ENCODE results near the gene GPR4. TPM values are rescaled to one million over a fixed set of nuclear protein-coding genes. Genes with fewer than 3 reads are reported as not detected.
A peak's percentile ranks its signal among the peaks of the same experiment; 100 is the strongest.

GPR4 gene
- total RNA-seq, 1 experiment from 2014 or later: 0.07 TPM

DNA sequence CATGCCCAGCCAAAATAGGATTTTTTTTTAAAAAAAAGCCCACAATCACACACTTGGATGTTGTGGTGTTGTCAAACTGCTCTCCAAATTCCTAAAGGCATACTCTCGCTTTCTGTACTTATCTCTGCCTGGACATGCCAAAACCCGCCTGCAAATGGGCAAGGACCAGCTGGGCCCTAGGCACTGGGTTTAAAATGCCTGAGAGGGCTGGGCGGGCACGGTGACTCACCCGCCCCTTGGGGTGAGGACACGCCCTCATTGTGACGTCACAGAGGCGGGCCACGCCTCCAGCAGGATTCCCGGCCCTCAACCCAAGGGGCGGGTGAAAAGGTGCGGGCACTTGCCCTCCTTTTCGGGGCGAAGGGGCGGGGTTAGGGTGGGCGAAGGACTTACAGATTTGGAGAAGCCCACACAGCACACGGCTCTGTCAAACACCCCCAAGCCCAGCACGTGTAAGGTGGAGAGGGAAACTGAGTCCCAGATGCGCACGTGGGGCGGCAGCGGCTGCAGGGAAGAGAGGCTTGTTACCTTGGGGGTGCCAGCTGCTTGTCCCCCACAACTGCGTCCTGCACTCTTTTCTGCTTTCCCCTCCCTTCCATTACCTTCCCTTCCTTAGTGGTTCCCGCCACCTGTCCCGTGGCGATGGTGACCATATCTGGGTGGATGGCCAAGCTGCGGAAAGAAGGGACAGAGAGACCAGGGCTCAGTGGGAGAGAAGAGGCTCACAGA, 30.6 kb upstream of the GPR4 start:
- no peaks in the 10 kb centered on the region for H3K79me1 ChIP-seq (ENCODE audit: insufficient read depth, low read depth, low read length, poor library complexity, severe bottlenecking)
- H4K20me1 ChIP-seq (ENCODE audit: control insufficient read depth, insufficient read depth, insufficient read length): no peaks in the 10 kb centered on the region
- H3K27me3 Mint-ChIP-seq (ENCODE audit: low read depth): no peaks in the 10 kb centered on the region
- H2BK5ac ChIP-seq (ENCODE audit: insufficient read length, low read length): no peak overlapping the region
- peak overlapping the region in 2 of 3 experiments; percentile 95 to 98; a peak in 4 of 7 replicates for H3K27ac Mint-ChIP-seq
- H3K4ac ChIP-seq (ENCODE audit: low read depth, low read length): no peak overlapping the region
- no peak for TF ChIP-seq CTCF (conservative IDR thresholded peaks at IDR 0.05)
- no peak overlapping the region for H3K23ac ChIP-seq (ENCODE audit: insufficient read length, low read depth, low read length)
- H3K9ac ChIP-seq (ENCODE audit: extremely low read depth, insufficient read length, low read length): no peak overlapping the region
- H3K4me3 Mint-ChIP-seq: peak overlapping the region; percentile 7 to 62; a peak in 4 of 5 replicates
- peaks cover 15 to 25% of the 10 kb centered on the region in 2 experiments for H3K4me1 Mint-ChIP-seq
- H2BK20ac ChIP-seq (ENCODE audit: low read depth, low read length, poor library complexity, severe bottlenecking): no peak overlapping the region
- H4K8ac ChIP-seq (replicated peaks; ENCODE audit: insufficient read length, low read depth, low read length): no peak overlapping the region
- no peak overlapping the region for H3T11ph ChIP-seq (ENCODE audit: low read length)
- no peak overlapping the region for H3K18ac ChIP-seq (ENCODE audit: insufficient read length, low read depth, low read length)
- H3K4me2 ChIP-seq (ENCODE audit: insufficient read depth, insufficient read length, low read length): peak overlapping the region; percentile 47
- no peak overlapping the region for H2BK12ac ChIP-seq (ENCODE audit: insufficient read length, low read depth, low read length)
- no peaks in the 10 kb centered on the region for H3K27me3 ChIP-seq (ENCODE audit: insufficient read depth, low read length)
- no peak overlapping the region for H3K27ac ChIP-seq (ENCODE audit: insufficient read length, low read depth, low read length)
- no peaks in the 10 kb centered on the region for H3K23me2 ChIP-seq (ENCODE audit: insufficient read length, low read depth, low read length, poor library complexity, severe bottlenecking)
- no peaks in the 10 kb centered on the region for H3K9me3 ChIP-seq (ENCODE audit: control insufficient read depth, low read depth, low read length)
- H3K56ac ChIP-seq (ENCODE audit: insufficient read length, low read depth, low read length): no peak overlapping the region
- H4K91ac ChIP-seq (ENCODE audit: insufficient read length, low read depth, low read length): no peak overlapping the region
- H3K9me3 Mint-ChIP-seq: no peaks in the 10 kb centered on the region
- no peak overlapping the region for H2AK5ac ChIP-seq (ENCODE audit: insufficient read length, low read length)
- no peak overlapping the region for H2BK120ac ChIP-seq (ENCODE audit: low read depth, low read length, poor library complexity, severe bottlenecking)
- no peak overlapping the region for H3K14ac ChIP-seq (ENCODE audit: insufficient read depth, low read length)
- no peak overlapping the region for H2AFZ ChIP-seq (ENCODE audit: low read length)
- H3K36me3 Mint-ChIP-seq (ENCODE audit: insufficient read depth in 1 of 3, low read depth in 3 of 3): peaks cover 0 to 12% (median 11%) of the 10 kb centered on the region in 3 experiments; a peak in 4 of 7 replicates
- no peaks in the 10 kb centered on the region; the same call in 1 of the 2 replicates for H3K4me1 ChIP-seq (ENCODE audit: insufficient read depth, low read length)
- WGBS (ENCODE audit: extremely low coverage, insufficient read length, low lambda C conversion rate): no CpG with 5 or more reads among the region's 27 CpGs
- no peak overlapping the region for H2BK15ac ChIP-seq (ENCODE audit: low read depth, low read length)
- H3K79me2 ChIP-seq (ENCODE audit: insufficient read depth, low read length): no peaks in the 10 kb centered on the region
- DNase-seq: peak; percentile 94
- H4K5ac ChIP-seq (ENCODE audit: insufficient read length, low read depth, low read length): no peak overlapping the region
